Activated CD4-positive, alpha-beta memory T cell treated with anti-CD3 and anti-CD28 coated beads, Interleukin-2, amount 10 ng/mL, durations not matched to agents 7 days and 5 days (primary cell): Measurements from ENCODE around the gene PSG4. TPM values are rescaled to one million over a fixed set of nuclear protein-coding genes. Genes with fewer than 3 reads are reported as not detected.
"Not testable (repeated sequence)": the region's sequence is repeated elsewhere in the genome, so short reads cannot be mapped to it uniquely, and the experiment has no call there.

Source experiments
- CTCF ChIA-PET: fragments of 350-600 bp; sonication (Branson Sonifier 250); formaldehyde crosslinking; loops from one replicate; lab custom pipeline; 2021; ENCODE audit warnings: antibody characterized with exemption, inconsistent platforms; lab: Charles Lee
- POLR2A ChIA-PET: fragments of 350-600 bp; sonication (Branson Sonifier 250); formaldehyde crosslinking; loops from one replicate; lab custom pipeline; 2021; ENCODE audit warnings: antibody characterized with exemption; lab: Charles Lee
- DNase-seq: peaks from one replicate; pipeline ENCODE4 v3.0.0-alpha.2; 2020
- H3K27ac Mint-ChIP-seq: one replicate; pipeline ENCODE4 v1.8.0; 2021; ENCODE audit warnings: mild to moderate bottlenecking, mixed read lengths
- H3K27me3 Mint-ChIP-seq: one replicate; pipeline ENCODE4 v1.8.0; 2021; ENCODE audit warnings: mixed read lengths
- H3K36me3 Mint-ChIP-seq: one replicate; pipeline ENCODE4 v1.8.0; 2021; ENCODE audit warnings: low read depth, mixed read lengths
- H3K4me1 Mint-ChIP-seq: one replicate; pipeline ENCODE4 v1.8.0; 2021; ENCODE audit warnings: mixed read lengths
- H3K4me3 Mint-ChIP-seq: one replicate; pipeline ENCODE4 v1.8.0; 2021; ENCODE audit warnings: mild to moderate bottlenecking, mixed read lengths
- H3K9me3 Mint-ChIP-seq: one replicate; pipeline ENCODE4 v1.8.0; 2021; ENCODE audit warnings: mixed read lengths
- total RNA-seq, 2 experiments: library from RNA; stranded (reverse); gene quantifications; one replicate each; pipeline ENCODE4 v1.2.3, GENCODE V29; 2021

PSG4 gene
- not detected for total RNA-seq

DNA sequence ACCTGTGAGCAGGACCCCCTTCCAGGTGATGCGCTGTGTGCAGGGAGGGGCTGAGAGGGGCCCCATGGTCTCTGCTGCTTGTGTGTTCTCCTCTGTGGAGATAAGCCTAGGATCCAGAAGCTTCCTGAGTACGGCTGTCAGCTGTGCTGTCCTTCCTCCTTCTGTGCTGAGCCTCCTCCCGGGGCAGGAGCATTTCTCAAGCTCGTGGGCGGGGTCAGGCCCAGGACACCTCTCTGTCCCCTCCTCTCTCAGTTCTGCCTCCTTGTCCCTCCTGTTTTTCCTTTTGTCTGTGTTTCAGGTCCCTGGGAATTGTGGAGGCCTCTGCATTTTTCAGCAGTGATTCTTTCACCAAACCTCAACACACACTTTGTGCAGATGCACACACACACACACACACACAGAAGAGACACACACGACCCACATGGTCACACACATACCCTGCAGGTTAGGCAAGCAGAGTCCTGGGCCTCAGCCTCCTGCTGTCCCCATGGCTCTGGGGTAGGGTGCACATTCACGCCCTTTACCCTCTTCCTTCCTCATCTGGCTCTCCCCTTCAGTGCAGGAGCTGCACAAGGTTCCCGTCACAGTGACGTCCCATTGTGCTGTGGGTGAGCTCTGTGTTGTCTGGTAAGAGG lies at the start of gene PSG4:
Gene PSG4 (minus strand): TSS at position 168 of the 635 bp plus-strand sequence. CDS start 102 bp downstream, at position 66.
- H3K27me3 Mint-ChIP-seq, H3K4me1 Mint-ChIP-seq, H3K9me3 Mint-ChIP-seq, CTCF ChIA-PET, H3K36me3 Mint-ChIP-seq, H3K4me3 Mint-ChIP-seq, DNase-seq, POLR2A ChIA-PET, H3K27ac Mint-ChIP-seq: not testable (repeated sequence)

GRCh38 chr19:43251428-43251827 lies 46.0 kb upstream of the PSG4 start:
- H3K27me3 Mint-ChIP-seq, H3K4me1 Mint-ChIP-seq, H3K9me3 Mint-ChIP-seq, H3K36me3 Mint-ChIP-seq, DNase-seq, H3K27ac Mint-ChIP-seq, POLR2A ChIA-PET, CTCF ChIA-PET, H3K4me3 Mint-ChIP-seq: not testable (repeated sequence)

GRCh38 chr19:43250296-43250695 lies 44.9 kb upstream of the PSG4 start:
- H3K4me1 Mint-ChIP-seq, DNase-seq, POLR2A ChIA-PET, CTCF ChIA-PET, H3K4me3 Mint-ChIP-seq, H3K27me3 Mint-ChIP-seq, H3K36me3 Mint-ChIP-seq, H3K9me3 Mint-ChIP-seq, H3K27ac Mint-ChIP-seq: not testable (repeated sequence)

DNA sequence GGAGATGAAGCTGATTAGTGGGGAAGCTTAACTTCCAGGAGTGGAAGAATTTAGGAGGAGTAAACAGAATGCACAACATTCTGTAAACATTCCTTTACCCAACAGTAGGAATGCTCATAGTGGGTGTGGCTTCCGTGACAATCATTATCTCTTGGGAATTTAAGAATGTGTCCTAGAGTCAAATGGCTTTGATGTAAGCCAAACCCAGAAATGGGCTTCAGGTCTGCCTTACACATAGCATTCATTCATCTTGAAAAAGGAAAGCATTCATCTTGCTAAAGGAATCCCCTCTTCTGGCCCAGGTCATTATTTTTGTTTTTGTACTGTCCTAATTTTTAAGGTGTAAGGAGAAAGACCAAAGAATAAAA lies 43.2 kb upstream of the PSG4 start:
- H3K4me3 Mint-ChIP-seq, H3K27ac Mint-ChIP-seq, DNase-seq, H3K4me1 Mint-ChIP-seq, CTCF ChIA-PET, H3K27me3 Mint-ChIP-seq, H3K36me3 Mint-ChIP-seq, H3K9me3 Mint-ChIP-seq, POLR2A ChIA-PET: not testable (repeated sequence)

- H3K27me3 Mint-ChIP-seq, H3K36me3 Mint-ChIP-seq, H3K4me1 Mint-ChIP-seq, H3K27ac Mint-ChIP-seq, POLR2A ChIA-PET, DNase-seq, H3K9me3 Mint-ChIP-seq, CTCF ChIA-PET, H3K4me3 Mint-ChIP-seq: not testable (repeated sequence)
These were observed 41.9 kb upstream of the PSG4 start for GRCh38 chr19:43247243-43247880.

- H3K27me3 Mint-ChIP-seq, H3K36me3 Mint-ChIP-seq, H3K9me3 Mint-ChIP-seq, H3K4me3 Mint-ChIP-seq, POLR2A ChIA-PET, H3K4me1 Mint-ChIP-seq, DNase-seq, CTCF ChIA-PET, H3K27ac Mint-ChIP-seq: not testable (repeated sequence)
These were observed 40.4 kb upstream of the PSG4 start for GRCh38 chr19:43245848-43246247.

GRCh38 chr19:43242211-43242610 lies 36.8 kb upstream of the PSG4 start:
- H3K27me3 Mint-ChIP-seq, CTCF ChIA-PET, H3K9me3 Mint-ChIP-seq, DNase-seq, H3K27ac Mint-ChIP-seq, H3K4me3 Mint-ChIP-seq, H3K36me3 Mint-ChIP-seq, POLR2A ChIA-PET, H3K4me1 Mint-ChIP-seq: not testable (repeated sequence)

GRCh38 chr19:43238213-43238612 lies 32.8 kb upstream of the PSG4 start:
- POLR2A ChIA-PET, H3K36me3 Mint-ChIP-seq, CTCF ChIA-PET, H3K9me3 Mint-ChIP-seq, H3K27me3 Mint-ChIP-seq, H3K27ac Mint-ChIP-seq, H3K4me1 Mint-ChIP-seq, DNase-seq, H3K4me3 Mint-ChIP-seq: not testable (repeated sequence)

GRCh38 chr19:43235686-43236085 lies 30.2 kb upstream of the PSG4 start:
- H3K27ac Mint-ChIP-seq, H3K4me1 Mint-ChIP-seq, DNase-seq, H3K27me3 Mint-ChIP-seq, H3K9me3 Mint-ChIP-seq, H3K4me3 Mint-ChIP-seq, H3K36me3 Mint-ChIP-seq, POLR2A ChIA-PET, CTCF ChIA-PET: not testable (repeated sequence)

DNA sequence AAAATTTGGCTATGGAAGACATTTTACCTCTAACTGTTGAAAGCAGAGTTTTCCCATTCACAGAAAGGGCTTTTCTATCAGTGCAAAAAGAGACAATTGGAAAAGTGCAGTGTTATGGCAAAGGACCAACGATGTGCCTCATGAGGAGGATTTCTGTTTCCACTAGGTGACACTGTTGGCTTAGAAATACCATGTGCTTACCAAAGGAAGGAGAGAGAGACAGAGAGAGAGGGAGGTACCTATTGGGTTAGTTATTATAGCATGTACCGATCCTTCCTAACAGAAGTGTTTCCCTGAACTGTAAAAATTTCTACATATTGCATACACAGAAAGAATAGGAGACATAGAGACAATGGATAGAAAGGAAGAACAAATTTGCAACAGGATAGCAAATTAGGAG lies 23.9 kb upstream of the PSG4 start:
- no peak overlapping the region for H3K4me3 Mint-ChIP-seq
- H3K27ac Mint-ChIP-seq: no peak overlapping the region
- ChIA-PET CTCF (no interaction called here), POLR2A (no interaction called here)
- H3K36me3 Mint-ChIP-seq: peaks cover 5% of the 10 kb centered on the region
- no peaks in the 10 kb centered on the region for H3K27me3 Mint-ChIP-seq
- no peak for DNase-seq
- H3K4me1 Mint-ChIP-seq: no peaks in the 10 kb centered on the region
- peaks cover 46% of the 10 kb centered on the region for H3K9me3 Mint-ChIP-seq

DNA sequence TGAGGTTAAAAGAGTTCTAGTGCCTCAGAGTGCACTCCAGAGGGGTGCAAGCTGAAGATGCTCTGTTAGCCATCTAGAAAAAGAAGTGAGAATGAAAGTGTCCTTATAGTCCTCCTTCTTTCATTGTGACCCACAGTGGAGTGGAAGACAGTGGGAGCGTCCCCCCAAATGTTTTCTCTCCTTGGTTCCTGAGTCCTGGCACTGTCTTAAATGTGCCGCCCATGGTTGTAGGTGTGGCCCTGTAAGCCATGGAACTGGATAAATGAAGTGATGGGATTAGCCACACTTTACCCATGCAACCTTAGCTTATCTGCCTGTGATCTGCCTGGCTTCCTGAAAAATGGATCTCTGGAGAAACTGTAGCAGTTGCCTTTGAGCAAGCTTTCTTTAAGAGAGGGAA lies 23.3 kb upstream of the PSG4 start:
- H3K36me3 Mint-ChIP-seq, DNase-seq, H3K4me1 Mint-ChIP-seq, POLR2A ChIA-PET, H3K4me3 Mint-ChIP-seq, H3K27ac Mint-ChIP-seq, H3K27me3 Mint-ChIP-seq, CTCF ChIA-PET: not testable (repeated sequence)
- peaks cover 46% of the 10 kb centered on the region for H3K9me3 Mint-ChIP-seq

DNA sequence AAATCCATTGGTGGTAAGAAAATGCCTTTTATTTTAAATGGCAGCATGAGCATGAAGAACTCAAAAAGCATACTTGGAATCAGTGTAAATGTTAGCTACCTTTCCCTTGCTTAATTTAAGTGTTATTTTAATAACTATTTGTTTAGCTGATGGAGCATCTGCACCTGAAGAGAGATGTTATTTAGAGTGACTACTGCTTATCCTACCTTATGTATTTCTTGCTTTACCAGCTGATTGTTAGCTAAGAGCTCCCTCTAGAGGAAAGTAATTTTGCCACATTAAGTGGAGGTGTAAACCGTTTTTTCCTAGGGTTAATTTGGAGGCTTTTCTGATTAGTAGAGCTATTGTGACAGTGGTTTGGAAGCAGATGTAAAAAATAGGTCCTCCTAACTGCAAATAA lies 21.5 kb upstream of the PSG4 start:
- peaks cover 46% of the 10 kb centered on the region for H3K9me3 Mint-ChIP-seq
- H3K36me3 Mint-ChIP-seq, H3K27me3 Mint-ChIP-seq, POLR2A ChIA-PET, H3K27ac Mint-ChIP-seq, CTCF ChIA-PET, DNase-seq, H3K4me3 Mint-ChIP-seq, H3K4me1 Mint-ChIP-seq: not testable (repeated sequence)

DNA sequence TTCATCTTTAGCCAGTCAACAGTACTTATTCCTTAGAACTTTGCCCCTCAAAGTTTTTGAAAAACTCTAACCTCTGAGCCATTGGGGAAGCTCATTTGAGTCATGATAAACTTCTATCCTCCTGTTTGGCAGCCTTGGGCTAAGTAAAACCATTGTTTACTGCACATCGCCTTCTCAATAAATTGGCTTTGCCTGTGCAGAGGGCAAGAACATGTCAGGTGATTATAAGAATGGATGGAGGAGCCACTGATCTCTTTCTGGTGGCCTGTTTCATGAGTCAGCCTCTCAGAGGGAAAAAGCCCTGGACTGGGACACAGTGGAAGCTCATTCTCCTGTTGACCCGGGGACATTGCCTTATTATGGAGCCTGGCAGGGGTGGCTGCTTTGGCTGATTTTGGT lies 19.4 kb upstream of the PSG4 start:
- H3K4me3 Mint-ChIP-seq: no peak overlapping the region
- POLR2A ChIA-PET: no interaction called here
- no peak overlapping the region for H3K27ac Mint-ChIP-seq

GRCh38 chr19:43224201-43224854 lies 18.9 kb upstream of the PSG4 start:
- H3K4me1 Mint-ChIP-seq, H3K4me3 Mint-ChIP-seq, H3K36me3 Mint-ChIP-seq, POLR2A ChIA-PET, CTCF ChIA-PET, H3K27me3 Mint-ChIP-seq, DNase-seq, H3K27ac Mint-ChIP-seq: not testable (repeated sequence)
- peaks cover 32% of the 10 kb centered on the region for H3K9me3 Mint-ChIP-seq

More for the DNA sequence above, 19.4 kb upstream of the PSG4 start:
- Mint-ChIP-seq H3K4me1 (no peaks in the 10 kb centered on the region), H3K9me3 (peaks cover 36% of the 10 kb centered on the region), H3K27me3 (no peaks in the 10 kb centered on the region), H3K36me3 (peaks cover 5% of the 10 kb centered on the region)
- CTCF ChIA-PET: no interaction called here
- DNase-seq: no peak
